ENCODE measurements around the gene CDK14. TPM values are rescaled to one million over a fixed set of nuclear protein-coding genes. Genes with fewer than 3 reads are reported as not detected.

CDK14 gene
- total RNA-seq, 2 donors from 2014 or later = 10.8 to 14.6 TPM

DNA sequence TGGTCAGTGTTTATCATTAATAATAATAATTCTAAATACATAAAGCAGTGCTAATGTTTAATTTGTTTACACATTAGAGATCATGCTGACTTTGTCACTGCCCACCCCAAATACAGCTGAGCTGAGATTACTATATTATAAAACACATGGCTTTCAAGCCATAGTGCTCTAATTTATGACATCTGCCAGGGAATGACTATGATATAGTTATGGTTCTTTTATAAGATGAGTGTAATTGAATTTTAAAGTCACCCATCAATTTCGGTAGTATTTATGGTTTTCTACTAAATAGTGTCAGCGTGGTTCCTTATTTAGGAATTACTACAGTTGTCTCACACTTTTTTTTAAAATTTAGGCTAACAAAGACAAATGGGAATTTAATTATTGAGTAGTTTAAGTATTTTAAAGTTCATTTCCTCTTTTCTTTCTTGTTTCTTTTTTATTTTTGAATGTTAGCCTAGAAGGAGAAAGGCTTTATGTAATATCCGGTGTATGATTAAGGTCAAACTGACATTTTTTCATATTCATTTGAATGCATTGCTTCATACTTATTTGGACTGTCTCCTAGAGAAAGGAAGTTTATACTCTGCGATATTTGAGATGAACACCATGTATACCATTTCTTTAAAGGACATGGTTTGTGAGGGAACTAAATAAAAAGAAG is 3.9 kb downstream of the CDK14 start:
- Histone ChIP-seq H3K27me3 (replicated peaks; ENCODE audit: insufficient read depth) (no peaks in the 10 kb centered on the region), H3K4me1 (ENCODE audit: control insufficient read depth in 1 of 2, low read depth in 2 of 2) (peaks cover 5 to 14% of the 10 kb centered on the region in 2 donors), H3K36me3 (no peaks in the 10 kb centered on the region), H3K9me3 (no peaks in the 10 kb centered on the region), H3K27ac (no peak overlapping the region), H3K4me3 (no peak overlapping the region)
- ATAC-seq (ENCODE audit: insufficient number of reproducible peaks, low FRiP score, low read depth) = no peak
- no peak for DNase-seq (ENCODE audit: low spot score)
- TF ChIP-seq, protein P1, sequence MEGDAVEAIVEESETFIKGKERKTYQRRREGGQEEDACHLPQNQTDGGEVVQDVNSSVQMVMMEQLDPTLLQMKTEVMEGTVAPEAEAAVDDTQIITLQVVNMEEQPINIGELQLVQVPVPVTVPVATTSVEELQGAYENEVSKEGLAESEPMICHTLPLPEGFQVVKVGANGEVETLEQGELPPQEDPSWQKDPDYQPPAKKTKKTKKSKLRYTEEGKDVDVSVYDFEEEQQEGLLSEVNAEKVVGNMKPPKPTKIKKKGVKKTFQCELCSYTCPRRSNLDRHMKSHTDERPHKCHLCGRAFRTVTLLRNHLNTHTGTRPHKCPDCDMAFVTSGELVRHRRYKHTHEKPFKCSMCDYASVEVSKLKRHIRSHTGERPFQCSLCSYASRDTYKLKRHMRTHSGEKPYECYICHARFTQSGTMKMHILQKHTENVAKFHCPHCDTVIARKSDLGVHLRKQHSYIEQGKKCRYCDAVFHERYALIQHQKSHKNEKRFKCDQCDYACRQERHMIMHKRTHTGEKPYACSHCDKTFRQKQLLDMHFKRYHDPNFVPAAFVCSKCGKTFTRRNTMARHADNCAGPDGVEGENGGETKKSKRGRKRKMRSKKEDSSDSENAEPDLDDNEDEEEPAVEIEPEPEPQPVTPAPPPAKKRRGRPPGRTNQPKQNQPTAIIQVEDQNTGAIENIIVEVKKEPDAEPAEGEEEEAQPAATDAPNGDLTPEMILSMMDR (IDR thresholded peaks at IDR 0.05) = no peak

DNA sequence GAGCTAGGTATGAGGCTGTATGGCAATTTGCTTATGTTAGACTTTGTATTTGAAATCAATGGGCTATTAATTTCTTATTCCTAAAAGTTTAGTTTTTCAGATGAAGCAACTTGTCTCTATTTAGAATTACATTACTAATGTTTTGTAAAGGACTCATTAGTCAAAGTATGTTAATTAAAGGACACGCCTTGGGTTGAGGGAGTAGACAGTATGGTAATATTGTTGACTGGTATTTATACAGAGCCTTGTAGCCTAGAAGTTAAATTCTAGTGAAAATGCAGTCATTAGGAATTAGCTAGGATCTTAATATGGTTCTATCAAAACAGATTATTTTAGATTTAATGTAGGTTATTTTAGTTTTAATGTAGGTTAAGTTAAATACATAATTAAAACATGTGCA is 6.2 kb downstream of the CDK14 start:
- ATAC-seq (ENCODE audit: insufficient number of reproducible peaks, low FRiP score, low read depth) = no peak
- TF ChIP-seq, protein P1 (IDR thresholded peaks at IDR 0.05) = no peak
- no peak overlapping the region for H3K4me3 ChIP-seq
- no peaks in the 10 kb centered on the region for H3K36me3 ChIP-seq
- no peak for DNase-seq (ENCODE audit: low spot score)
- no peaks in the 10 kb centered on the region for H3K27me3 ChIP-seq (replicated peaks; ENCODE audit: insufficient read depth)
- H3K9me3 ChIP-seq = no peaks in the 10 kb centered on the region
- no peak overlapping the region for H3K27ac ChIP-seq
- H3K4me1 ChIP-seq (ENCODE audit: control insufficient read depth in 1 of 2, low read depth in 2 of 2) = peaks cover 3 to 12% of the 10 kb centered on the region in 2 donors

DNA sequence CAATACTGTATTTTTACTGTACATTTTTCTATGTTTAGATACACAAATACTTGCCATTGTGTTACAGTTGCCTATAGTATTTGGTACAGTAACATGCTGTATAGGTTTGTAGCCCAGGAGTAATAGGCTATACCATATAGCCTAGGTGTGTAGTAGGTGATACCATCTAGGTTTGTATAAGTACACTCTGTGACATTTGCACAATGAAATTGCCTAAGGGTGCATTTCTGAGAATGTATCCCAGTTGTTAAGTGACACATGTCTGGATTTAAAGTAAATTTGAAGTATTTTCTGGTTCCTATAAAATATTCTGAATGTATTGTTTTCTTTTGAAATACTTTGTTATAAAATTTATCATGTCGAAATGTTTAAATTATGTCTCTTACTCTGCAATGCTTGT is 7.2 kb downstream of the CDK14 start:
- Histone ChIP-seq H3K36me3 (no peaks in the 10 kb centered on the region), H3K27ac (no peak overlapping the region), H3K27me3 (replicated peaks; ENCODE audit: insufficient read depth) (no peaks in the 10 kb centered on the region), H3K9me3 (no peaks in the 10 kb centered on the region), H3K4me3 (no peak overlapping the region), H3K4me1 (ENCODE audit: control insufficient read depth in 1 of 2, low read depth in 2 of 2) (peaks cover 0 to 1% of the 10 kb centered on the region in 2 donors)
- TF ChIP-seq, protein P1 (IDR thresholded peaks at IDR 0.05) = no peak
- no peak for DNase-seq (ENCODE audit: low spot score)
- ATAC-seq (ENCODE audit: insufficient number of reproducible peaks, low FRiP score, low read depth) = no peak

DNA sequence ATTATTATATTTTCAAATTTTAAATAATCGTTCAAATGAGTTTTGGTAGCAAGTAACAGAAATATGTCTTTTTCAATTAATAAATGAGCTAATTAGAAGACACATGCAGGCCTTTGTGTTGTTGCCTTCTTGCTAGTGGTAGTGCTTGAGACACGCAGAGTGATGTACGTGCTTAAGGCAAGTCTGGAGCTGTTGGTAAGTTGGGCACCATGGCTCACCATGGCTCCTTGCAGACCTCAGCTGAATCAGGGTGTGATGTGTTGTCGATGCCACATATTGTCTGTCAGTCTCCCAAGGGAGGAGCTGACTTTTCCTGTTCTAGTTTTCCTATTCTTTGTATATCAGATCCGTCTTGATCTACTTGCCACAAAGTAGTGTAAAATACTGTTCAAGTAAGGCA is 8.3 kb downstream of the CDK14 start:
- Histone ChIP-seq H3K4me1 (ENCODE audit: control insufficient read depth in 1 of 2, low read depth in 2 of 2) (no peaks in the 10 kb centered on the region), H3K27ac (no peak overlapping the region), H3K27me3 (replicated peaks; ENCODE audit: insufficient read depth) (no peaks in the 10 kb centered on the region), H3K36me3 (no peaks in the 10 kb centered on the region), H3K4me3 (no peak overlapping the region), H3K9me3 (no peaks in the 10 kb centered on the region)
- no peak for ATAC-seq (ENCODE audit: insufficient number of reproducible peaks, low FRiP score, low read depth)
- no peak for DNase-seq (ENCODE audit: low spot score)
- TF ChIP-seq, protein P1 (IDR thresholded peaks at IDR 0.05) = no peak

DNA sequence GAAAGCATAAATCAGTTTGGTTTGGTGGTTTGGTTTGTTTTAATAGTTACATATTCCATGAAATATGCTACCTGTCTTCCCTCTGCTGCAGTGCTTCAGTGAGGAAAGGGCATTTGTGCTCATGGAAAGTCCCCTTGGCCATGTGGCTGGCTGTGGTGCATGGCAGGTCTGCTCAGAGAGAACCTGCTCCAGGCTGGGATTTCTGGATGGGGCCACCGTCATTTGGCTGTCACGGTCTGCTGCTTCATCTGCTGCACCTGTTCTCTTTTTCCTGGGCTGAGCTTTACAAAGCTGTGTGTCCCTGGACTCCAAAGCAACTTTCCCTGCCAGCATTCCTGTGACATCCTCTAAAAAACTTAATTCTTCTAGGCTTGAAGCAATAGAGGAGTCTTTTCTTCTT is 8.9 kb downstream of the CDK14 start:
- Histone ChIP-seq H3K27me3 (replicated peaks; ENCODE audit: insufficient read depth) (no peaks in the 10 kb centered on the region), H3K27ac (no peak overlapping the region), H3K9me3 (no peaks in the 10 kb centered on the region), H3K4me1 (ENCODE audit: control insufficient read depth in 1 of 2, low read depth in 2 of 2) (no peaks in the 10 kb centered on the region), H3K36me3 (no peaks in the 10 kb centered on the region), H3K4me3 (no peak overlapping the region)
- no peak for ATAC-seq (ENCODE audit: insufficient number of reproducible peaks, low FRiP score, low read depth)
- DNase-seq (ENCODE audit: low spot score) = no peak
- TF ChIP-seq, protein P1 (IDR thresholded peaks at IDR 0.05) = no peak

Measured in thoracic aorta (tissue), 2 donors.